H1 (cell line): ENCODE data around the gene CCNYL1. TPM values are rescaled to one million over a fixed set of nuclear protein-coding genes. Genes with fewer than 3 reads are reported as not detected.

Experiments
- CTCF ChIA-PET: fragments of 300-600 bp; sonication (Branson Sonifier 250); formaldehyde crosslinking; loops from one replicate; lab custom pipeline; 2021; ENCODE audit not compliant: partially characterized antibody; lab: Charles Lee
- POLR2A ChIA-PET: fragments of 300-600 bp; sonication (Branson Sonifier 250); formaldehyde crosslinking; loops from one replicate; lab custom pipeline; 2021; ENCODE audit warnings: inconsistent platforms; ENCODE audit not compliant: partially characterized antibody; lab: Charles Lee
- DNase-seq, 2 experiments: peaks; one replicate each; pipeline versions ENCODE4 v3.0.0 to v3.0.0-alpha.2; 2010 to 2022; ENCODE audit warnings: low spot score in 2 of 2, low read depth in 1 of 2, mixed read lengths in 1 of 2
- FAIRE-seq: peaks from 2 replicates; lab custom pipeline; 2011; peaks lifted over from hg19 to GRCh38; lab: Jason Lieb, UNC
- H2AFZ ChIP-seq: 2 replicates; pipeline ENCODE4 v1.8.1; 2012; ENCODE audit warnings: low read length, inconsistent platforms
- H2AK5ac ChIP-seq: 2 replicates; pipeline ENCODE4 v1.6.1; 2013; ENCODE audit warnings: low read depth, low read length
- H2BK120ac ChIP-seq: replicated peaks from 2 replicates; pipeline ENCODE3; 2013; ENCODE audit warnings: low read depth, low read length, inconsistent platforms
- H2BK12ac ChIP-seq: 2 replicates; pipeline ENCODE4 v1.6.1; 2013; ENCODE audit warnings: low read depth, low read length
- H2BK15ac ChIP-seq: 2 replicates; pipeline ENCODE4 v1.6.1; 2013; ENCODE audit warnings: low read length
- H2BK20ac ChIP-seq: 2 replicates; pipeline ENCODE4 v1.6.1; 2013; ENCODE audit warnings: low read length
- H2BK5ac ChIP-seq: 2 replicates; pipeline ENCODE4 v1.6.1; 2013; ENCODE audit warnings: low read depth, low read length
- H3K14ac ChIP-seq: 2 replicates; pipeline ENCODE4 v1.6.1; 2013; ENCODE audit warnings: inconsistent platforms; ENCODE audit not compliant: insufficient read length
- H3K18ac ChIP-seq: 2 replicates; pipeline ENCODE4 v1.6.1; 2013; ENCODE audit warnings: low read length; ENCODE audit errors: extremely low read depth
- H3K23ac ChIP-seq: 2 replicates; pipeline ENCODE4 v1.6.1; 2013; ENCODE audit warnings: inconsistent platforms; ENCODE audit not compliant: insufficient read length
- H3K23me2 ChIP-seq: 2 replicates; pipeline ENCODE4 v1.6.1; 2013; ENCODE audit warnings: low read depth, low read length
- H3K27ac ChIP-seq: 2 replicates; pipeline ENCODE4 v1.6.1; 2011; ENCODE audit warnings: low read depth, low read length, inconsistent platforms
- H3K27me3 ChIP-seq, 4 experiments: replicated peaks in 1 of 4; 1 replicate in 1 of 4; 2 replicates in 3 of 4; pipeline versions ENCODE4 v1.6.1 to v1.8.1; 2011 to 2013; ENCODE audit warnings: low read length in 3 of 4, mild to moderate bottlenecking in 3 of 4, inconsistent platforms in 2 of 4, mixed read lengths in 2 of 4, moderate library complexity in 1 of 4; ENCODE audit not compliant: control insufficient read depth in 3 of 4, insufficient read depth in 3 of 4; ENCODE audit errors: extremely low read depth in 1 of 4
- H3K36me3 ChIP-seq, 4 experiments: 2 replicates each; pipeline versions ENCODE4 v1.6.1 to v1.8.1; 2011 to 2013; ENCODE audit warnings: mild to moderate bottlenecking in 4 of 4, low read length in 3 of 4, moderate library complexity in 2 of 4, control low read depth in 1 of 4, inconsistent platforms in 1 of 4; ENCODE audit not compliant: insufficient read depth in 4 of 4, control insufficient read depth in 2 of 4
- H3K4ac ChIP-seq: replicated peaks from 2 replicates; pipeline ENCODE3; 2013; ENCODE audit warnings: low read length, low read depth, mixed read lengths, inconsistent platforms; ENCODE audit not compliant: insufficient read length
- H3K4me1 ChIP-seq, 4 experiments: replicated peaks in 1 of 4; 1 replicate in 1 of 4; 2 replicates in 3 of 4; pipeline versions ENCODE4 v1.6.1 to v1.8.1; 2011 to 2013; ENCODE audit warnings: low read length in 3 of 4, inconsistent platforms in 2 of 4, mixed read lengths in 1 of 4; ENCODE audit not compliant: insufficient read depth in 4 of 4, control insufficient read depth in 3 of 4
- H3K4me2 ChIP-seq, 2 experiments: 2 replicates each; pipeline versions ENCODE4 v1.6.1 to v1.8.1; 2011 to 2013; ENCODE audit warnings: low read depth in 2 of 2, low read length in 2 of 2, control low read depth in 1 of 2, inconsistent platforms in 1 of 2, mild to moderate bottlenecking in 1 of 2; ENCODE audit not compliant: insufficient read depth in 1 of 2
- H3K4me3 ChIP-seq, 4 experiments: fragments of 200-600, 300-600 bp in 1 of 4; sonication (generic), shearing (Covaris generic), sonication (Bioruptor Twin) in 1 of 4; 2 replicates each; pipeline versions ENCODE4 v1.5.1 to v1.8.1; 2011 to 2016; ENCODE audit warnings: low read length in 4 of 4, low read depth in 3 of 4, control low read depth in 2 of 4, inconsistent platforms in 2 of 4, mild to moderate bottlenecking in 2 of 4, mixed read lengths in 1 of 4, moderate library complexity in 1 of 4; ENCODE audit not compliant: insufficient read depth in 2 of 4; ENCODE audit errors: extremely low read depth in 1 of 4
- H3K56ac ChIP-seq: replicated peaks from 2 replicates; pipeline ENCODE3; 2013; ENCODE audit warnings: low read depth, mild to moderate bottlenecking, mixed read lengths, low read length, inconsistent platforms; ENCODE audit not compliant: insufficient read length
- H3K79me1 ChIP-seq: 2 replicates; pipeline ENCODE4 v1.6.1; 2013; ENCODE audit warnings: low read depth, low read length, control low read depth
- H3K79me2 ChIP-seq, 2 experiments: 2 replicates each; pipeline versions ENCODE4 v1.6.1 to v1.8.1; 2012 to 2013; ENCODE audit warnings: low read length in 2 of 2, mild to moderate bottlenecking in 2 of 2, inconsistent platforms in 1 of 2; ENCODE audit not compliant: insufficient read depth in 2 of 2, control insufficient read depth in 1 of 2
- H3K9ac ChIP-seq, 4 experiments: replicated peaks in 1 of 4; 1 replicate in 1 of 4; 2 replicates in 3 of 4; pipeline versions ENCODE4 v1.6.1 to v1.8.1; 2011 to 2013; ENCODE audit warnings: low read depth in 3 of 4, low read length in 3 of 4, control low read depth in 2 of 4, mild to moderate bottlenecking in 2 of 4, moderate library complexity in 2 of 4, inconsistent platforms in 1 of 4; ENCODE audit errors: extremely low read depth in 1 of 4
- H3K9me3 ChIP-seq, 2 experiments: 2 replicates each; pipeline versions ENCODE4 v1.6.1 to v1.8.1; 2012 to 2013; ENCODE audit warnings: mild to moderate bottlenecking in 2 of 2, moderate library complexity in 2 of 2, control low read depth in 1 of 2, inconsistent platforms in 1 of 2, low read depth in 1 of 2, low read length in 1 of 2, mixed read lengths in 1 of 2; ENCODE audit not compliant: insufficient read depth in 2 of 2
- H4K20me1 ChIP-seq, 2 experiments: replicated peaks in 1 of 2; 2 replicates each; pipeline versions ENCODE3 to v1.8.1; 2011 to 2013; ENCODE audit warnings: inconsistent platforms in 2 of 2, low read length in 2 of 2, mild to moderate bottlenecking in 1 of 2; ENCODE audit not compliant: insufficient read depth in 2 of 2, control insufficient read depth in 1 of 2
- H4K5ac ChIP-seq: 2 replicates; pipeline ENCODE4 v1.6.1; 2013; ENCODE audit warnings: low read length, low read depth, mixed read lengths, inconsistent platforms; ENCODE audit not compliant: insufficient read length
- H4K8ac ChIP-seq: 2 replicates; pipeline ENCODE4 v1.8.0; 2013; ENCODE audit warnings: mild to moderate bottlenecking, moderate library complexity, low read length, inconsistent platforms; ENCODE audit not compliant: insufficient read depth; ENCODE audit errors: extremely low read depth
- H4K91ac ChIP-seq: replicated peaks from 2 replicates; pipeline ENCODE3; 2013; ENCODE audit warnings: low read length, mixed read lengths, inconsistent platforms; ENCODE audit not compliant: insufficient read length
- BRCA1 ChIP-seq: IDR thresholded peaks from 2 replicates; pipeline ENCODE4 v1.6.1; 2012; ENCODE audit warnings: low read depth, low read length, improper control_type of control experiment
- CBX5 ChIP-seq: fragments of 300-800, 300-1000 bp; sonication (generic); IDR thresholded peaks from 2 replicates; pipeline ENCODE4 v1.7.1; 2016; ENCODE audit warnings: antibody characterized with exemption, low read length, low read depth
- CEBPB ChIP-seq: IDR thresholded peaks from 2 replicates; pipeline ENCODE4 v1.6.1; 2012; ENCODE audit warnings: low read depth, low read length
- CHD1 ChIP-seq: IDR thresholded peaks from 2 replicates; pipeline ENCODE4 v1.6.1; 2012; ENCODE audit warnings: low read depth, low read length, improper control_type of control experiment
- CREB1 ChIP-seq: IDR thresholded peaks from 2 replicates; pipeline ENCODE4 v1.6.1; 2012; ENCODE audit warnings: inconsistent platforms
- E2F6 ChIP-seq: IDR thresholded peaks from 2 replicates; pipeline ENCODE4 v1.6.1; 2012; ENCODE audit warnings: inconsistent platforms
- HDAC2 ChIP-seq, 2 experiments: fragments of 300-600 bp in 1 of 2; sonication (generic) in 1 of 2; IDR thresholded peaks; 2 replicates each; pipeline ENCODE4 v1.6.1; 2011 to 2012; ENCODE audit warnings: low read depth in 2 of 2, low read length in 2 of 2, mild to moderate bottlenecking in 2 of 2, moderate library complexity in 2 of 2, borderline replicate concordance in 1 of 2, inconsistent platforms in 1 of 2
- PHF8 ChIP-seq: fragments of 200-600 bp; sonication (generic); conservative IDR thresholded peaks from 2 replicates; pipeline ENCODE4 v1.7.1; 2012; ENCODE audit warnings: low read depth, mild to moderate bottlenecking, inconsistent platforms, low read length, moderate library complexity
- SAP30 ChIP-seq: fragments of 300-600 bp; sonication (generic); IDR thresholded peaks from 2 replicates; pipeline ENCODE4 v1.7.1; 2012; ENCODE audit warnings: low read length, moderate library complexity, mild to moderate bottlenecking, inconsistent platforms; ENCODE audit not compliant: insufficient read depth, insufficient replicate concordance
- SIN3A ChIP-seq, 2 experiments: IDR thresholded peaks in 1 of 2; conservative IDR thresholded peaks in 1 of 2; 2 replicates each; pipeline ENCODE4 v1.6.1; 2011 to 2012; ENCODE audit warnings: low read length in 2 of 2, improper control_type of control experiment in 1 of 2, low read depth in 1 of 2, mild to moderate bottlenecking in 1 of 2
- SIX5 ChIP-seq: IDR thresholded peaks from 2 replicates; pipeline ENCODE4 v1.6.1; 2011; ENCODE audit warnings: mild to moderate bottlenecking, low read depth, low read length
- USF2 ChIP-seq: IDR thresholded peaks from 2 replicates; pipeline ENCODE4 v1.6.1; 2011; ENCODE audit warnings: low read length, improper control_type of control experiment
- polyA plus RNA-seq, 7 experiments: library from polyadenylated mRNA; depleted of rRNA in 3 of 7; stranded (reverse) in 5 of 7; unstranded in 2 of 7; fragments of >200 nt in 5 of 7; fragments of 200-250 nt in 2 of 7; gene quantifications; 1 replicate in 5 of 7; 2 replicates in 1 of 7; 4 replicates in 1 of 7; pipeline versions ENCODE4 v1.2.1 to v1.2.3, GENCODE V29; 2011 to 2013; ENCODE audit warnings: missing spikeins in 2 of 7, mixed read lengths in 2 of 7
- total RNA-seq: library from RNA; stranded (reverse); fragmentation: NEBNext Ultra II Directional; extraction: Animal tissue kit (Norgen Biotek cat#: 25700); gene quantifications from 2 replicates; pipeline ENCODE4 v1.2.1, GENCODE V29; 2021

CCNYL1 gene
- total and polyA plus RNA-seq, 2 of the 8 experiments (the other 6 are each of a cell fraction or from before 2014, with no cell fraction given): 13.3 to 35.4 TPM

- Histone ChIP-seq H3K14ac (no peak overlapping the region), H3K9ac (no peak overlapping the region), H3K56ac (no peak overlapping the region), H2BK12ac (no peak overlapping the region), H3K9me3 (no peaks in the 10 kb centered on the region), H3K27me3 (no peaks in the 10 kb centered on the region), H2BK5ac (no peak overlapping the region), H2BK120ac (no peak overlapping the region), H4K20me1 (no peaks in the 10 kb centered on the region), H2AK5ac (no peak overlapping the region), H3K4me2 (no peak overlapping the region), H3K4me1 (peaks cover 0 to 5% (median 0%) of the 10 kb centered on the region in 4 experiments; a peak in 1 of 7 replicates), H3K4me3 (no peak overlapping the region), H4K5ac (no peak overlapping the region), H4K8ac (no peak overlapping the region), H3K36me3 (peaks cover 0 to 50% (median 4%) of the 10 kb centered on the region in 4 experiments; a peak in 4 of 8 replicates), H2BK20ac (no peak overlapping the region), H3K79me2 (no peaks in the 10 kb centered on the region), H3K4ac (no peak overlapping the region), H3K79me1 (no peaks in the 10 kb centered on the region), H3K18ac (no peak overlapping the region), H2BK15ac (no peak overlapping the region), H4K91ac (no peak overlapping the region), H3K27ac (no peak overlapping the region), H3K23ac (no peak overlapping the region), H3K23me2 (no peaks in the 10 kb centered on the region), H2AFZ (no peak overlapping the region)
- TF ChIP-seq SIX5: no peak
- TF ChIP-seq CHD1: no peak
- TF ChIP-seq USF2: no peak
- no peak for TF ChIP-seq BRCA1
- no peak for TF ChIP-seq HDAC2 (IDR thresholded peaks at IDR 0.05; ENCODE audit: borderline replicate concordance in 1 of 2, low read depth in 2 of 2, low read length in 2 of 2)
- TF ChIP-seq CREB1: no peak
- TF ChIP-seq PHF8: no peak
- TF ChIP-seq CEBPB: no peak
- TF ChIP-seq CBX5: no peak
- TF ChIP-seq SAP30: no peak
- TF ChIP-seq SIN3A (conservative IDR thresholded peaks at IDR 0.05 in 1 of 2, IDR thresholded peaks at IDR 0.05 in 1 of 2; ENCODE audit: low read depth in 1 of 2, low read length in 2 of 2): no peak
- TF ChIP-seq E2F6: no peak
- POLR2A ChIA-PET: interaction anchor here (0.8 to 3.0 kb wide), 6 partner anchors 8 to 315 kb away, joined by 3 to 6 read pairs (median 4); partner anchors contain the start of gene CCNYL1
- DNase-seq: no peak
- FAIRE-seq: no peak
- CTCF ChIA-PET: interaction anchor here (0.8 to 7.7 kb wide), 19 partner anchors 7 to 323 kb away, joined by 3 to 157 read pairs (median 5); no protein-coding TSS in a partner anchor
Observed at GRCh38 chr2:207748993-207749392, 37.6 kb downstream of the CCNYL1 start.
